Epithelial cell of prostate (primary cell): ENCODE results near the gene CHGA.

Experiments
- DNase-seq: peaks from one replicate; pipeline ENCODE4 v3.0.0-alpha.2; 2011; ENCODE audit warnings: low read depth, low spot score
- H3K27ac ChIP-seq: fragments of 450-650 bp; 2 replicates; pipeline ENCODE4 v1.5.1; 2017; ENCODE audit warnings: mild to moderate bottlenecking

CHGA gene

DNA sequence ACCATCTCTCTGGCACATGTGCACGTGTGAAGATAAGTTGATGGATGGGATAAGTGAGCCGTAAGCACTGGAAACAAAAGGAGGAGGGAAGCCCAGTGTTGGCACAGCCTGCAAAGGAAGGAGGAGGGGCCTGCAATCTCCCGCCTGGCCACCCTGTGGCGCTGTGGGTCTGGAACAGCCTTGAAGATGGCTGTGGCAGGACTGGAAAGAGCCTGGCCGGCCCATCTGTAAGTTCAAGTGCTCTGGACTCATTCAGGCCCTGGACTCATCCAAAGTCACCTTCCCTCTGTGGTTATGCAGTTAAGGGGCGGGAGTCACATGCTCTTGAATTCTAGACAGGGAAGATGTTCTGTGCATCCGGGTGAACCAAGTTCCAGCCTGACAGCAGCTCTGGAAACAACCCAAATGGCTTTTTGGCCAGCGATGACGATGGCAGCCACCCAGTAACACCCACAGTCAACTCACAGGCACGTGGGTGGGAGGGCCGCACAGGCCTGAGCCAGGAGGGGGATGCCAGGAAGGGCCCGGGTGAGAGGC, 50.4 kb downstream of the CHGA start:
- no peak for DNase-seq
- no peak overlapping the region for H3K27ac ChIP-seq

GRCh38 chr14:92973798-92974372, 50.9 kb downstream of the CHGA start:
- no peak for DNase-seq
- no peak overlapping the region for H3K27ac ChIP-seq

GRCh38 chr14:92974541-92975345, 51.8 kb downstream of the CHGA start:
- H3K27ac ChIP-seq = no peak overlapping the region
- DNase-seq = no peak

GRCh38 chr14:92976268-92976667, 53.3 kb downstream of the CHGA start:
- no peak for DNase-seq
- no peak overlapping the region for H3K27ac ChIP-seq

GRCh38 chr14:92978229-92979021, 55.5 kb downstream of the CHGA start:
- H3K27ac ChIP-seq = no peak overlapping the region
- no peak for DNase-seq

DNA sequence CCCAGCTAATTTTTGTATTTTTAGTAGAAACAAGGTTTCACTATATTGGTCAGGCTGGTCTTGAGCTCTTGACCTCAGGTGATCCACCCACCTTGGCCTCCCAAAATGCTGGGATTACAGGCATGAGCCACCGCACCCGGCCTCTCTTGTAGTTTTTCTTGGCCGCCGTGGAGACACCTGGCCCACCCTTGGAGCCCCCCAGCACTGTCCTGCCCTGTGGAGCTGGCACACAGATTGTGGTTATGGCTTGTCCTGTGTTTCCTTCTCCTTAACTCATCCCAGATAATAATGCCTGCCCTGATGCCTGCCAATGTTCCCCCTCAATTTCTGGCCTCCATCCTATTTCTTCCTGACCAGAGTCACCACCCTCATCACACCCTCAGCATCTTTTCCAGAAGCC, 57.9 kb downstream of the CHGA start:
- DNase-seq = no peak
- no peak overlapping the region for H3K27ac ChIP-seq

DNA sequence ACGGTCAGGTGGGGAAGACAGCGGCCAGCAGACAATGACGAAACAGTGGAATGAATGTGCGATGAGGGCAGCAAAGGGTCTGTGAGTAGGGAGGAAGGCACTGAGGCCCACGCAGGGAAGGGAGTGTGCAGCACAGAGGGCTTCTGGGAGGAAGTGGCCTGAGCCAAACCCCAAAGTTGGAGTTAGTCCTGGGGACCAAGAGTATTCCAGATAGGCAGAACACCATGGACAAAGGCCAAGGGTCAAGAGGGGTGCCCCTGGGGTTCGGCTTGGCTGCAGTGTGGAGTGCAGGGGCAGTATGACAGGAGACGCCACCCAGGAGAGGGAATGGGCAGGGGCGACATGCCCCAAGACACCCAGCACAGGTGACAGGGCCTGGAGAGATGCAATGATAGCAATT, 58.8 kb downstream of the CHGA start:
- no peak for DNase-seq
- no peak overlapping the region for H3K27ac ChIP-seq

DNA sequence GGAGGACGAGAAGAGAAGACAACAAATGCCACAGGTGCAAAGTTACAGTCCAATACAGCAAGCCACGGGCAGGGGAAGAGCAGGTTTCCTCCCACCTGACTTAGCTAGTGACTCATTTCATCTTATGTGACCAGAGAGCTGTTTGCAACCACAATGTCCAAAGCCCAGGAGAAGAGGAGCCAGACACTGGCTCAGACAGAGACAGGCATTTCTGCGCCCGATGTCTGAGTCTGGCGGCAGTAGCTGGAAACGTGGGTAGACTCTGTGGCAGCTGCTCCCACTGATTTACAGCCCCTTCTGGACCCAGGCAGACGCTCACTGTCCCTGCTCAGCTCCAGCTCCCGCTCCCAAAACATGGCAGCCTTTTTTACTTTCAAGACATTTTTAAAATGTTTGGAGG, 60.0 kb downstream of the CHGA start:
- DNase-seq = no peak
- H3K27ac ChIP-seq = no peak overlapping the region

GRCh38 chr14:92984082-92984788, 61.3 kb downstream of the CHGA start:
- no peak for DNase-seq
- no peak overlapping the region for H3K27ac ChIP-seq
